ENCODE measurements around the gene RAB11B.

GRCh38 chr19:8397271-8397670 is 7.1 kb downstream of the RAB11B start:
- TF ChIP-seq, protein P1, sequence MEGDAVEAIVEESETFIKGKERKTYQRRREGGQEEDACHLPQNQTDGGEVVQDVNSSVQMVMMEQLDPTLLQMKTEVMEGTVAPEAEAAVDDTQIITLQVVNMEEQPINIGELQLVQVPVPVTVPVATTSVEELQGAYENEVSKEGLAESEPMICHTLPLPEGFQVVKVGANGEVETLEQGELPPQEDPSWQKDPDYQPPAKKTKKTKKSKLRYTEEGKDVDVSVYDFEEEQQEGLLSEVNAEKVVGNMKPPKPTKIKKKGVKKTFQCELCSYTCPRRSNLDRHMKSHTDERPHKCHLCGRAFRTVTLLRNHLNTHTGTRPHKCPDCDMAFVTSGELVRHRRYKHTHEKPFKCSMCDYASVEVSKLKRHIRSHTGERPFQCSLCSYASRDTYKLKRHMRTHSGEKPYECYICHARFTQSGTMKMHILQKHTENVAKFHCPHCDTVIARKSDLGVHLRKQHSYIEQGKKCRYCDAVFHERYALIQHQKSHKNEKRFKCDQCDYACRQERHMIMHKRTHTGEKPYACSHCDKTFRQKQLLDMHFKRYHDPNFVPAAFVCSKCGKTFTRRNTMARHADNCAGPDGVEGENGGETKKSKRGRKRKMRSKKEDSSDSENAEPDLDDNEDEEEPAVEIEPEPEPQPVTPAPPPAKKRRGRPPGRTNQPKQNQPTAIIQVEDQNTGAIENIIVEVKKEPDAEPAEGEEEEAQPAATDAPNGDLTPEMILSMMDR (IDR thresholded peaks at IDR 0.05; ENCODE audit: poor library complexity, severe bottlenecking): no peak
- TF ChIP-seq REST (IDR thresholded peaks at IDR 0.05; ENCODE audit: borderline replicate concordance) (no peak), EZH2 (IDR thresholded peaks at IDR 0.05; ENCODE audit: borderline replicate concordance, insufficient read depth, low read length, poor library complexity, severe bottlenecking) (no peak), RAD21 (conservative IDR thresholded peaks at IDR 0.05) (no peak), POLR2AphosphoS5 (IDR thresholded peaks at IDR 0.05) (no peak), TAF1 (IDR thresholded peaks at IDR 0.05; ENCODE audit: low read depth) (no peak), EP300 (conservative IDR thresholded peaks at IDR 0.05; ENCODE audit: poor library complexity, severe bottlenecking) (no peak)

All from neural cell (in vitro differentiated cells).